B cell (primary cell): ENCODE results near the gene GRIP2. TPM values are rescaled to one million over a fixed set of nuclear protein-coding genes. Genes with fewer than 3 reads are reported as not detected.

Experiments used
- ATAC-seq: fragments of 200-7000 bp; cut with Tn5 transposase; one replicate; pipeline ENCODE4 v1.10.0; 2021; ENCODE audit warnings: low read depth, mild to moderate bottlenecking, moderate number of reproducible peaks, moderate library complexity
- CTCF ChIA-PET: fragments of 350-600 bp; sonication (Branson Sonifier 250); formaldehyde crosslinking; loops from one replicate; lab custom pipeline; 2021; ENCODE audit warnings: antibody characterized with exemption, inconsistent platforms; lab: Charles Lee
- POLR2A ChIA-PET: fragments of 350-600 bp; sonication (Branson Sonifier 250); formaldehyde crosslinking; loops from one replicate; lab custom pipeline; 2021; ENCODE audit warnings: antibody characterized with exemption; lab: Charles Lee
- DNase-seq: peaks from one replicate; pipeline ENCODE4 v3.0.0; 2013
- H2AFZ ChIP-seq: 2 replicates; pipeline ENCODE4 v1.6.1; 2012; ENCODE audit warnings: mild to moderate bottlenecking, low read depth, low read length; ENCODE audit not compliant: insufficient read depth, poor library complexity, severe bottlenecking
- H3K27ac ChIP-seq, 2 donors: 1 replicate in 1 of 2; 2 replicates in 1 of 2; pipeline ENCODE4 v1.5.1; 2012 to 2013; ENCODE audit warnings: low read length in 2 of 2, mild to moderate bottlenecking in 2 of 2, moderate library complexity in 1 of 2
- H3K27me3 ChIP-seq, 4 experiments: fragments of 200-600 bp in 1 of 4; sonication (generic) in 1 of 4; replicated peaks in 1 of 4; 1 replicate in 2 of 4; 2 replicates in 2 of 4; pipeline versions ENCODE4 v1.6.1 to v1.7.0; 2013 to 2016; ENCODE audit warnings: low read length in 3 of 4, mild to moderate bottlenecking in 2 of 4, mixed read lengths in 1 of 4, moderate library complexity in 1 of 4; ENCODE audit not compliant: insufficient read depth in 4 of 4, control insufficient read depth in 3 of 4; ENCODE audit errors: control extremely low read depth in 1 of 4
- H3K36me3 ChIP-seq, 2 experiments: replicated peaks in 1 of 2; 1 replicate in 1 of 2; 2 replicates in 1 of 2; pipeline versions ENCODE4 v1.6.1 to v1.7.1; 2013; ENCODE audit warnings: low read length in 1 of 2; ENCODE audit not compliant: insufficient read depth in 2 of 2, control insufficient read depth in 1 of 2; ENCODE audit errors: control extremely low read depth in 1 of 2, extremely low read depth in 1 of 2
- H3K4me1 ChIP-seq, 2 donors: fragments of 200-600 bp in 1 of 2; sonication (generic) in 1 of 2; 1 replicate in 1 of 2; 2 replicates in 1 of 2; pipeline versions ENCODE4 v1.5.1 to v1.6.1; 2013 to 2017; ENCODE audit warnings: low read length in 2 of 2; ENCODE audit not compliant: control insufficient read depth in 2 of 2, insufficient read depth in 2 of 2
- H3K4me2 ChIP-seq: replicated peaks from 2 replicates; pipeline ENCODE3; 2012; ENCODE audit warnings: mild to moderate bottlenecking, low read depth, low read length; ENCODE audit not compliant: poor library complexity, severe bottlenecking
- H3K4me3 ChIP-seq, 5 experiments: fragments of 200-600 bp in 1 of 5; sonication (generic) in 1 of 5; 1 replicate in 3 of 5; 2 replicates in 2 of 5; pipeline versions ENCODE4 v1.5.1 to v1.7.0; 2011 to 2016; ENCODE audit warnings: low read length in 4 of 5, mild to moderate bottlenecking in 4 of 5, low read depth in 2 of 5, control low read depth in 1 of 5, moderate library complexity in 1 of 5; ENCODE audit not compliant: insufficient read depth in 1 of 5; ENCODE audit errors: control extremely low read depth in 1 of 5, extremely low read depth in 1 of 5
- H3K79me2 ChIP-seq: fragments of 200-600 bp; sonication (generic); one replicate; pipeline ENCODE4 v1.6.0; 2016; ENCODE audit warnings: low read length; ENCODE audit not compliant: control insufficient read depth, insufficient read depth
- H3K9ac ChIP-seq: fragments of 200-600 bp; sonication (generic); 2 replicates; pipeline ENCODE4 v1.6.1; 2017; ENCODE audit warnings: mild to moderate bottlenecking, low read length, moderate library complexity
- H3K9me3 ChIP-seq, 3 donors: one replicate each; pipeline versions ENCODE4 v1.6.1 to v1.7.1; 2013; ENCODE audit warnings: low read length in 2 of 3; ENCODE audit not compliant: control insufficient read depth in 2 of 3, insufficient read depth in 1 of 3; ENCODE audit errors: control extremely low read depth in 1 of 3
- H4K20me1 ChIP-seq: 2 replicates; pipeline ENCODE4 v1.6.0; 2012; ENCODE audit warnings: mild to moderate bottlenecking, low read length; ENCODE audit not compliant: insufficient read depth, control insufficient read depth, poor library complexity, severe bottlenecking
- H3K27ac Mint-ChIP-seq: one replicate; pipeline ENCODE4 v1.8.0; 2021; ENCODE audit warnings: mixed read lengths
- H3K27me3 Mint-ChIP-seq: one replicate; pipeline ENCODE4 v1.8.0; 2021; ENCODE audit warnings: mixed read lengths
- H3K4me1 Mint-ChIP-seq: one replicate; pipeline ENCODE4 v1.8.0; 2021; ENCODE audit warnings: mixed read lengths
- H3K4me3 Mint-ChIP-seq: one replicate; pipeline ENCODE4 v1.8.0; 2021; ENCODE audit warnings: mixed read lengths
- H3K9me3 Mint-ChIP-seq: one replicate; pipeline ENCODE4 v1.8.0; 2022; ENCODE audit warnings: mixed read lengths; ENCODE audit not compliant: insufficient read depth
- CTCF ChIP-seq: fragments of 200-600 bp; IDR thresholded peaks from one replicate; pipeline ENCODE4 v1.8.0; 2022; ENCODE audit warnings: antibody characterized with exemption, mild to moderate bottlenecking
- EZH2 ChIP-seq: IDR thresholded peaks from 2 replicates; pipeline ENCODE4 v1.6.1; 2012; ENCODE audit warnings: borderline replicate concordance, low read depth, mild to moderate bottlenecking, moderate library complexity, low read length; ENCODE audit not compliant: insufficient read depth, poor library complexity, severe bottlenecking
- WGBS: methylation state at CpG from one replicate; pipeline ENCODE4 v1.1.5; 2013; ENCODE audit warnings: missing lambda C conversion rate; ENCODE audit not compliant: insufficient coverage; 5-methylcytosine and 5-hydroxymethylcytosine counted together
- intact Hi-C: fragments of 100-400 bp; cut with micrococcal nuclease; formaldehyde crosslinking; loops from one replicate; pipeline ENCODE4 v1.10.0; 2022
- polyA plus RNA-seq: library from polyadenylated mRNA; depleted of rRNA; stranded (reverse); fragments of >200 nt; gene quantifications from 2 replicates; pipeline ENCODE4 v1.2.3, GENCODE V29; 2012
- total RNA-seq, 2 donors: library from RNA; stranded (reverse); fragments of 120-200 nt in 1 of 2; gene quantifications; 1 replicate in 1 of 2; 2 replicates in 1 of 2; pipeline versions ENCODE4 v1.2.3 to v1.2.4, GENCODE V29; 2013 to 2022

GRIP2 gene
- total and polyA plus RNA-seq, 2 donors (not counting 1 experiment from before 2014, with no cell fraction given), result not detected

GRCh38 chr3:14574183-14574582 is 34.0 kb upstream of the GRIP2 start:
- intact Hi-C loops, result no loop called here
- no peaks in the 10 kb centered on the region for H4K20me1 ChIP-seq
- no peak overlapping the region for H3K27ac Mint-ChIP-seq
- no peaks in the 10 kb centered on the region for H3K9me3 Mint-ChIP-seq
- H3K4me2 ChIP-seq, result no peak overlapping the region
- POLR2A ChIA-PET, result no interaction called here
- H3K36me3 ChIP-seq, result no peaks in the 10 kb centered on the region
- H3K4me1 Mint-ChIP-seq, result no peaks in the 10 kb centered on the region
- H3K9me3 ChIP-seq, result no peaks in the 10 kb centered on the region
- ATAC-seq (no peak), DNase-seq (no peak)
- CTCF ChIA-PET, result no interaction called here
- H3K27me3 ChIP-seq, result peaks cover 0 to 4% (median 0%) of the 10 kb centered on the region in 4 experiments
- no peaks in the 10 kb centered on the region for H3K4me1 ChIP-seq
- no peak overlapping the region for H3K9ac ChIP-seq
- H2AFZ ChIP-seq, result no peak overlapping the region
- no peaks in the 10 kb centered on the region for H3K79me2 ChIP-seq
- H3K4me3 Mint-ChIP-seq, result no peak overlapping the region
- H3K4me3 ChIP-seq, result no peak overlapping the region
- peaks cover 11% of the 10 kb centered on the region for H3K27me3 Mint-ChIP-seq
- TF ChIP-seq EZH2 (no peak), CTCF (no peak)
- WGBS, result 82% methylated on average over 27 of the region's 27 CpGs
- no peak overlapping the region for H3K27ac ChIP-seq

- ATAC-seq (no peak), DNase-seq (no peak)
- H3K36me3 ChIP-seq, result no peaks in the 10 kb centered on the region
- no peak overlapping the region for H3K27ac ChIP-seq
- no peaks in the 10 kb centered on the region for H4K20me1 ChIP-seq
- no peaks in the 10 kb centered on the region for H3K79me2 ChIP-seq
- no peak overlapping the region for H3K4me3 Mint-ChIP-seq
- POLR2A ChIA-PET, result no interaction called here
- CTCF ChIA-PET, result no interaction called here
- no peak overlapping the region for H3K9ac ChIP-seq
- H3K9me3 Mint-ChIP-seq, result no peaks in the 10 kb centered on the region
- peaks cover 0 to 4% (median 0%) of the 10 kb centered on the region in 4 experiments for H3K27me3 ChIP-seq
- H3K4me1 ChIP-seq, result no peaks in the 10 kb centered on the region
- H2AFZ ChIP-seq, result no peak overlapping the region
- peaks cover 11% of the 10 kb centered on the region for H3K27me3 Mint-ChIP-seq
- no peaks in the 10 kb centered on the region for H3K9me3 ChIP-seq
- H3K4me1 Mint-ChIP-seq, result no peaks in the 10 kb centered on the region
- no peak overlapping the region for H3K4me2 ChIP-seq
- no peak overlapping the region for H3K4me3 ChIP-seq
- intact Hi-C loops, result no loop called here
- WGBS, result 93% methylated on average over 21 of the region's 21 CpGs
- no peak for TF ChIP-seq EZH2
- no peak for TF ChIP-seq CTCF
- H3K27ac Mint-ChIP-seq, result no peak overlapping the region
Measured at GRCh38 chr3:14573706-14574105, 33.6 kb upstream of the GRIP2 start.
